NCI-H226 (cell line): Measurements from ENCODE around the gene ADCY6.

Experiments used
- DNase-seq: peaks from one replicate; pipeline ENCODE4 v3.0.0-alpha.2; 2015

The ADCY6 gene

DNA sequence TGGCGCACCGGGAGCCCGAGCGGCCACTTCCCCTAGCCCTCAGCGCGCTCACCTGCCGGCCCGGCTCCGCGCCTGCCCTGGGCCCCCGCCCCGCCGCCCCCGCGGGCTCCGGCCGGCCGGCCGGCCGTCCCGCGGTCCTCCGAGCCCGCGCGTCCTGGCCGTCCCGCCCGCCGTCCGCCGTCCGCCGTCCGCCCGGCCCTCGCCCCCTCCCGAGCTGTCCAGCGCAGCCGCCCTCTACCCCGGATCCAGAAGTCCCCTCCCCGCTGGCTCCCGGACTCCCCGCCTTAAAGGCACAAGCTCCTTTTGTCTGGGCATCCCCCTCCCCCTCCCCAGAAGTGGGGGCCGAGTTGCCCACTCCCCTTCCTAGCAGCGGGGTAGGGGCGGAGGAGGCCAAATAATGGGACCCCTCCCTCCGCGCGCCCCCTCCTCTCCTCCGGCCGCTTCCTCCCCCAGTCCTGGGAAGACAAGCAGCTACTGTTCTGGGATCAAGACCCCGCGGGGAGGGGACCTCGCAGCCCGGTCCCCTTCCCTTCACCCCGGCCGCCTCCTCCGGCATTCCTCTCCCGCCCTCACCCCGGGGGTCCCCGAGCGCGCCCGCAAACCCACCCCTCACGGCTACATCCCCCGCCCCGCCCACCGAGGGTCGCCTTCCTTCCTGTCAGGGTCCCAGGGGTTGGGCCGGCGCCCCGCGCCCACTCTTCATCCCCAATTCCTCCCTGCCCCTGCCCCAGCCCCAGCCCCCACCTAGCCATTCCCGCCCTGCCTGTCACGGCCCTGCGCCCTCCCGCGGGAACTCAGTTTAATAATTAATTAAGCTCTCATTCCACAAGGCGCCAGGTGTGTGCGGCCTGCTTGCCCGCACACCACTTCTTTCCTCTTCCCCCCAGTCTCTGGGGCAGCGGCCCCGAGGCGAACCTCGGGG lies at the start of gene ADCY6:
ADCY6 (minus strand) TSS at position 236 of the 922 bp plus-strand sequence. CDS start 5,655 bp downstream, outside the sequence.
- peak; percentile 51 for DNase-seq

- DNase-seq: no peak
These were observed 49.2 kb upstream of the ADCY6 start for GRCh38 chr12:48838048-48838447.

DNA sequence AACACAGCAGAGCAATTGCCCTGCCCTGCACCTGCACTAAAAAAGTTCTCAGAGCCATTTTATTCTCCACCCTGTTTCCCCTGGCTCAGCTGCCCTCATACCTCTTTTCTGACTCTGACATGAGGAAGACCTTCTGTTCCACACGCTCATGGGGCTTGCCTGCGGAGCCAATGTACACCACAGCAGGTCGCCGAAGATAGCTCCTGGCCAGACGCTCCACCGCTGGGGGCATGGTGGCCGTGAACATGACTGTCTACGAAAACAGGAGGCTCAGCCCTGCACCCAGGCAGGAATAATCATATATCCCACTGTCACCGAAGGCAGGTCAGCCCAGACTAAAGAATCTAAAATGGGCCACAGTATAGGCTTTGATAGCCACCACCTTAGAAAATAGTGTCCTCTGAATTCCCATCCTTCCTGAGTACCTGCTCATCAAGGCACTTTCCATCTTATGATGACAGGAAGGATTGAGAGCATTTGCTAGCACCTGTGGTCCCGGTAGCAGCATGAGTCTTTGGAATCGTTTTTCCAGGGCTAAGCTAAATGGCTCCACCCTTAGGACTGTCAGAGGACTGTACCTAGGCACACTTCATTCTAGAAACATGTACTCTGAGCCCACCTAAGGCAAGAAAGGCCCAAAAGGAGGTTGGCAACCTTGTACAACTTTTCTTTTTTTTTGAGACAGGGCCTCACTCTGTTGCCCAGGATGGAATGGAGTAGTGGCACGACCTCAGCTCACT lies 43.6 kb upstream of the ADCY6 start:
- no peak for DNase-seq

GRCh38 chr12:48831257-48831656 lies 42.4 kb upstream of the ADCY6 start:
- DNase-seq: no peak

DNA sequence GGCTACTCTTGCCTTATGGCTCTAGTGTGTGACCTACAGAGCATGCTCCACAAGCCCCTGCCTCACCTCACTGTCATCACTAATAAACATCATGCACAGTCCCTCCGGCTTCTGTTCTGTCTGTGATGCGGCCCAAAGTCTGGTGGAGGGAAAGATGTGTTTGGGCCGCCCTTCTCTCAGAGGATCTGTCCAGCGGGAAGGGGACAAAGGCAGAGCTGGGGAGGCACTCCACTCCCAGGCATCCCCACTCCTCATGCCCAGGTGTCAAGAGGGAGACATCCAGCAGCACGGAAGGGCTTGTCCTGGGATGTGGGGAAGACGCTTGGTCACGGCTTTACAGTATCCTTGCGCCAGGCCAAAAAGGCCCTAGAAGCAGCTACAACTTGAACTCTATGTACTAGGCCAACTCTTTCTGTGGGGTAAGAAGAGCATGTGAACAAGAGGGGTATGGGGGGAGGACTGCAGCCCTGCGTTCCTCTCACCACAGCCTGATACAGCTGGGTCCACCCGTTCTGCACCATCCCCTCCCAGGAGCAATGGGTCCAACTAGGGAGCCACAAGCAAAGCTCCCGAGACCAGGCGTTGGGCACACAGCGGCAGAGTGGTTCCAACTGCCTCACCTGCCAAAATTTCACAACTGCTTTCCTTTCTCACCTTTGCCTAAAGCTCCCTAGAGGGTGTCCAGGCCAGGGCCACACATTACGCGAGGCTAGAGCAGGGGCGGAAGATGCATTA lies 40.1 kb upstream of the ADCY6 start:
- no peak for DNase-seq

- DNase-seq: no peak
These were observed 39.4 kb upstream of the ADCY6 start for GRCh38 chr12:48828293-48828692.

DNA sequence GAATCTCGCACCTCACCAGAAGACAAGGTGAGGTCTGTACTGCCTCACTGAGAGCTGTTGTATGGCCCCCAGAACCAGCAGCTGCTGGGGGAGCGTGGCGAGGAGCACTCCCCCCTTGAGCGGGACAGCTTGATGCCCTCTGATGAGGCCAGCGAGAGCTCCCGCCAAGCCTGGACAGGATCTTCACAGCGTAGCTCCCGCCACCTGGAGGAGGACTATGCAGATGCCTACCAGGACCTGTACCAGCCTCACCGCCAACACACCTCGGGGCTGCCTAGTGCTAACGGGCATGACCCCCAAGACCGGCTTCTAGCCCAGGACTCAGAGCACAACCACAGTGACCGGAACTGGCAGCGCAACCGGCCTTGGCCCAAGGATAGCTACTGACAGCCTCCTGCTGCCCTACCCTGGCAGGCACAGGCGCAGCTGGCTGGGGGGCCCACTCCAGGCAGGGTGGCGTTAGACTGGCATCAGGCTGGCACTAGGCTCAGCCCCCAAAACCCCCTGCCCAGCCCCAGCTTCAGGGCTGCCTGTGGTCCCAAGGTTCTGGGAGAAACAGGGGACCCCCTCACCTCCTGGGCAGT lies 38.7 kb upstream of the ADCY6 start:
- DNase-seq: no peak

GRCh38 chr12:48827026-48827425 lies 38.1 kb upstream of the ADCY6 start:
- DNase-seq: no peak

DNA sequence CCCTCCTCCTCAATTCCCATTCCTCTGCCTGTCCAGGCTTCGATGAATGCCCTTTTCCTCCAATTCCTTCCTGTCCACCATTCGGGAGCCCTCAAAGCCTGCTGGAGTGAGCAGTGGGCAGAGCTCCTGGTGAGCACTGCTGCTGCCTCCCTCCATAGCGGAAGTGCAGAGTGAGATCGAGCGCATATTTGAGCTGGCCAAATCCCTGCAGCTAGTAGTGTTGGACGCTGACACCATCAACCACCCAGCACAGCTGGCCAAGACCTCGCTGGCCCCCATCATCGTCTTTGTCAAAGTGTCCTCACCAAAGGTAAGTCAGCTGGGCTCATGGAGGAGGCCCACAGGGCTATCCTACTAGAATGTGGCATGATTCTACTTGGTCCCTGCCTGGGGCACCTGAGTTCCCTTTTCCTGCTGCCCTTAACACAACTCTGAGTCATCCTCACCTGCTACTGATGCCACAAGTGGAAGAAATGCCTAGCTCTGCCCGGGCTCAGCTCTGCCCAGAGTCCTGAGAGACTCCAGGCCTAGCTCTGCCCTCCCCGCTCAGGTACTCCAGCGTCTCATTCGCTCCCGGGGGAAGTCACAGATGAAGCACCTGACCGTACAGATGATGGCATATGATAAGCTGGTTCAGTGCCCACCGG lies 37.4 kb upstream of the ADCY6 start:
- DNase-seq: no peak

GRCh38 chr12:48824905-48825304 lies 36.0 kb upstream of the ADCY6 start:
- no peak for DNase-seq

- DNase-seq: no peak
These were observed 35.2 kb upstream of the ADCY6 start for GRCh38 chr12:48824112-48824511.

DNA sequence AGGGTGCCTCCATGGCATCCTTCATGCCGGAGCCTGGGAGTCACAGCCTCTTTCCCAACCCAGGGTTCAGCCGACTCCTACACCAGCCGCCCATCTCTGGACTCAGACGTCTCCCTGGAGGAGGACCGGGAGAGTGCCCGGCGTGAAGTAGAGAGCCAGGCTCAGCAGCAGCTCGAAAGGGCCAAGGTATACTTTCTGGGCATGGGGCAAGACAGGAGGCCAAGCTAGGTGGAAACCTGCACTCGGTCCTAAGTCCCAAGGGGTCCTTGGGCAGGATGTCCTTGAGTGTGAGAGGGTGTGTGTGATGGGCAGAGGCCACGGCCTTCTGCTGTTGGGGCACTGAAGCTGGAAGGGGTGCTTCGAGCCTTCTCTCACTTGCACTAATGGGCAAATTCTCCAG lies 34.4 kb upstream of the ADCY6 start:
- no peak for DNase-seq

- DNase-seq: no peak
These were observed 33.8 kb upstream of the ADCY6 start for GRCh38 chr12:48822711-48823110.

DNA sequence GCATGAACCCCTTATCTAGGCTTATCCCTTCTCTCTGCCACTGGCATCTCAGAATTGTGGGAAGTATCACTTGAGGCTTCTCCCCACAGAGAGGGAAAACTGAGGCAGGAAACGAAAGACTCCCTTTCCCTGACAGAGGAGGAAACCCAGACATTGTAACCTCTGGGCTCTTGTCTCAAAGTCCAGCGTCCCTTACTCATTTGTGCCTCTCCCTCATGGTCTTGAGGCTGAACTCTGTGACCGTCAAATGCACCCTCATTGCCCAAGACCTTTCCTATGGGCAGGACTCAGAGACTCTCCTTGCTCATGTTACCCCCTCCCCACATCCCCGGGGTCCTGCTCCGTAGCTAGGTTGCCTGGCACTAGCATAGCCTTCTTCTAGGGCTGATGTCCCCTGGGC lies 33.2 kb upstream of the ADCY6 start:
- no peak for DNase-seq

- no peak for DNase-seq
These were observed 31.3 kb upstream of the ADCY6 start for GRCh38 chr12:48819986-48820725.

DNA sequence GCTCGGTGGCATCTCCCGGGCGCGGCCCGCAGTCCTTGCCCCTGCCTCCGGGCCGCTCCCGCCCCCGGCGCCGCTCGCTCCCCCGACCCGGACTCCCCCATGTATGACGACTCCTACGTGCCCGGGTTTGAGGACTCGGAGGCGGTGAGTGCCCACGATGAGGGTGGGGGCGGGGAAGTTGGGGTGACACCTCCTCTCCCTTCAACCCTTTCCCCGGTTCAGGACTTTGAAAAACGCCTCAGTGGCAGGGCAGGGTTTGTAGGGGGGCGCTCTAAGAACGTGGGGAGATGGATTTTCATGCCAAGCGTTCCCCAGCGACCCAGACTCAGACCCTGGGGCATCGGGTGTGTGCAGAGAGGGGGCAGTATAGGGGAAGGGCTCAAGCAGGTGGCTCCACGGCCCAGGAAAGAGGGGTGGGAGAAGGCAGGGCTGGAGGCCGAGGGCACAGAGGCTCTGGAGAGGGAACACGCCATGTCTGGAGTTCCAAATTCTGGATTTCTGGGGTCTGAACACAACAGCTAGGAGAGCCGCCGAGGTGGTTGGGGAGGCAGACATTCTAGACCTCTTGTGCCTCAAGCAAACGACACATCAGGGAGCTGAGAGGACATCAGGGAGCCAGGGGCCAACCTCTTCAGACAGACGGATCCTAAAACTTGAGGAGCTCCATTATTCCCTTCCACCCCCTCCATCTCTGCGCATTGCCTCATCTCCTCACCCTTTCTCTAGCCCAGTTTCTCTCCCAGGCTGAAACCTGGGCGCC lies 30.1 kb upstream of the ADCY6 start:
- DNase-seq: no peak

DNA sequence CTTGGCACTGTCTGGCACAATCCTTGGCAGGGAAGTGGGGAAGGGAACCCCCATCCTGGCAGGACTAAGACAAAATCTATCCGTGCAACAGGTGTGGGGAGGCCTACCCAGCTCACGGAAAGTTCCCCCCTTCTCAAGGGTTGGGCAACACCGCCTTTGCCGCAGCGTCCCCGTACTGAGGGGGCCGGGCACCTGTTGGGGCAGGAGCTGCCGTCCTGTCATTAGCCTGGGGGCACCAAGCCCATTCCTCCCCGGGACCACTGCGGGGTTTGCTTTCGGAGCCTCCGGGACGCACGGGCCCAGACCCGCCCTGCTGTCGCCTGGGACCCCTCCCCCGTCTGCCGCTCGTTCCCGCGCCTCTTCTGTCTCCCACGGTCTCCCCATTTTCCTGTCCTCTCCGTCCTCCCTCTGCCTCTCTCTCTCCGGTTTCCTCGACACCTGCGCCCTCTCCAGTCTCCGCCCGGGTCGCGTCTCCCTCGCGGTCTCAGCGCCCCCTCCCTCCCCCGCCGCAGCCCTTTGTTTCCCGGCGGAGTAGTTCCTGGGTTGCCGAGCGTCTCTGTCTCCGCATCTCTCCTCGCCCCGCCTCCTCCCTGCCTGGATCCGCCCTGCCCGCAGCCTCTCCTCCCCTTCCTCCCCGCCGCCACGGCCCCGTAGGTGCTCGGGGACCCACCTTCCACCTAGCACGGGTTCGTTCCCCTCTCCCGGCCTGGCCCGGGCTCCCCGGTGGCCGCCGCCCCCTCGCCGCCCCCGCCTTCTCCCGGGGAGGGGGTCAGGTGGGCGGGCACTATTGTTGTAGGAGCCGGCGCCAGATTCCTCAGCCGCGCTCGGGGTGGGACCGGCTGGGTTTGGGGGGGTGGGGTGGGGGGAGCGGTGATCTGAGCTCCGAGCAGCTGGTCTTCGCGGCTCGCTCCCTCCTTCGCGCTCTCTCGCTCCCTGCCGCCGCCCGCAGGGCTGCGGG lies 29.3 kb upstream of the ADCY6 start, which contains the start of gene CACNB3:
CACNB3 (plus strand) TSS at position 624 of the 958 bp plus-strand sequence. CDS start 434 bp downstream, outside the sequence.
- DNase-seq: peak; percentile 62

- DNase-seq: no peak
These were observed 27.4 kb upstream of the ADCY6 start for GRCh38 chr12:48816143-48816854.
